AG04450 (cell line): ENCODE measurements around the gene PSD2. TPM values are rescaled to one million over a fixed set of nuclear protein-coding genes. Genes with fewer than 3 reads are reported as not detected.

ENCODE experiments used
- CTCF ChIA-PET: fragments of 300-600, 350-600 bp; formaldehyde crosslinking; extraction: SDS; loops from one replicate; lab custom pipeline; 2022; ENCODE audit warnings: antibody characterized with exemption, inconsistent platforms; lab: Charles Lee
- POLR2A ChIA-PET: fragments of 350-600 bp; formaldehyde crosslinking; extraction: SDS; loops from one replicate; lab custom pipeline; 2021; ENCODE audit warnings: antibody characterized with exemption, inconsistent platforms; lab: Yijun Ruan, JAX
- DNase-seq: peaks from one replicate; pipeline ENCODE4 v3.0.0-alpha.2; 2011; ENCODE audit warnings: low read depth, low spot score
- H3K27ac ChIP-seq: one replicate; pipeline ENCODE4 v1.5.1; 2012; ENCODE audit warnings: low read depth, low read length, control low read depth
- H3K27me3 ChIP-seq: one replicate; pipeline ENCODE4 v1.6.0; 2012; ENCODE audit warnings: low read length; ENCODE audit not compliant: control insufficient read depth, insufficient read depth
- H3K4me3 ChIP-seq: 2 replicates; pipeline ENCODE4 v1.5.1; 2011; ENCODE audit warnings: mild to moderate bottlenecking, low read depth, low read length, control low read depth
- H3K9me3 ChIP-seq: 2 replicates; pipeline ENCODE4 v1.5.1; 2012; ENCODE audit warnings: low read length; ENCODE audit not compliant: control insufficient read depth, insufficient read depth
- CTCF ChIP-seq: IDR thresholded peaks from 2 replicates; pipeline ENCODE4 v1.5.1; 2011; ENCODE audit warnings: low read depth, low read length, control low read depth, inconsistent platforms
- polyA plus RNA-seq: library from polyadenylated mRNA; depleted of rRNA; stranded (reverse); fragments of >200 nt; gene quantifications from 2 replicates; pipeline ENCODE4 v1.2.3, GENCODE V29; 2011

PSD2 gene
- polyA plus RNA-seq, 1 experiment, result not detected

GRCh38 chr5:139808481-139809330 is 13.1 kb downstream of the PSD2 start:
- H3K4me3 ChIP-seq, result no peak overlapping the region
- no peak for DNase-seq
- no peak overlapping the region for H3K27ac ChIP-seq
- H3K9me3 ChIP-seq, result no peaks in the 10 kb centered on the region; the same call in 1 of the 2 replicates
- ChIA-PET POLR2A (no interaction called here), CTCF (no interaction called here)
- no peak for TF ChIP-seq CTCF
- peaks cover 5% of the 10 kb centered on the region for H3K27me3 ChIP-seq

- no peak for DNase-seq
- Histone ChIP-seq H3K27ac (no peak overlapping the region), H3K27me3 (peaks cover 5% of the 10 kb centered on the region), H3K9me3 (no peaks in the 10 kb centered on the region; the same call in 1 of the 2 replicates), H3K4me3 (no peak overlapping the region)
- ChIA-PET POLR2A (no interaction called here), CTCF (interaction anchor here (0.7 kb wide), 1 partner anchor 21 kb away, joined by 3 read pairs; no protein-coding TSS in a partner anchor)
- no peak for TF ChIP-seq CTCF
Measured at GRCh38 chr5:139809331-139809810, 13.8 kb downstream of the PSD2 start.

GRCh38 chr5:139810341-139811273 is 15.0 kb downstream of the PSD2 start:
- POLR2A ChIA-PET, result no interaction called here

GRCh38 chr5:139811274-139811607 is 15.6 kb downstream of the PSD2 start:
- POLR2A ChIA-PET, result no interaction called here
- Histone ChIP-seq H3K27ac (no peak overlapping the region), H3K27me3 (peaks cover 2% of the 10 kb centered on the region), H3K9me3 (no peaks in the 10 kb centered on the region; the same call in 1 of the 2 replicates), H3K4me3 (no peak overlapping the region)
- TF ChIP-seq CTCF, result no peak
- no peak for DNase-seq
- CTCF ChIA-PET, result interaction anchor here (0.7 kb wide), 1 partner anchor 24 kb away, joined by 3 read pairs; no protein-coding TSS in a partner anchor

More at GRCh38 chr5:139810341-139811273, 15.0 kb downstream of the PSD2 start:
- CTCF ChIA-PET, result interaction anchor here (0.7 kb wide), 1 partner anchor 23 kb away, joined by 3 read pairs; no protein-coding TSS in a partner anchor
- no peak for DNase-seq
- Histone ChIP-seq H3K27ac (no peak overlapping the region), H3K9me3 (no peaks in the 10 kb centered on the region; the same call in 1 of the 2 replicates), H3K27me3 (peaks cover 2% of the 10 kb centered on the region), H3K4me3 (no peak overlapping the region)
- TF ChIP-seq CTCF, result no peak
